Measurements from ENCODE around the gene NPAS3.

NPAS3 gene

GRCh38 chr14:33480071-33480886, 541.6 kb downstream of the NPAS3 start:
- Histone ChIP-seq H3K9ac (ENCODE audit: low read depth, low read length) (no peak overlapping the region), H4K20me1 (ENCODE audit: insufficient read depth, low read length) (no peaks in the 10 kb centered on the region), H3K27ac (ENCODE audit: low read length) (no peak overlapping the region), H3K27me3 (ENCODE audit: insufficient read depth, low read length, poor library complexity) (peaks cover 35% of the 10 kb centered on the region), H3K4me3 (ENCODE audit: low read depth in 1 of 2, low read length in 2 of 2) (no peak overlapping the region), H3K36me3 (ENCODE audit: insufficient read depth, low read length) (no peaks in the 10 kb centered on the region), H3K79me2 (ENCODE audit: insufficient read depth, low read length) (no peaks in the 10 kb centered on the region), H3K4me2 (ENCODE audit: insufficient read depth, low read length) (no peak overlapping the region), H3K9me3 (ENCODE audit: insufficient read depth, low read length, severe bottlenecking) (no peaks in the 10 kb centered on the region), H3K4me1 (ENCODE audit: insufficient read depth, low read length) (no peaks in the 10 kb centered on the region), H2AFZ (ENCODE audit: low read depth, low read length) (no peak overlapping the region)
- TF ChIP-seq CTCF (IDR thresholded peaks at IDR 0.05; ENCODE audit: borderline replicate concordance, extremely low read depth, low read length, poor library complexity, severe bottlenecking) = no peak
- TF ChIP-seq EZH2 (IDR thresholded peaks at IDR 0.05; ENCODE audit: borderline replicate concordance, low read depth, low read length, severe bottlenecking) = no peak
- no peak for ATAC-seq (ENCODE audit: insufficient read depth, low read depth)
- no peak for DNase-seq

DNA sequence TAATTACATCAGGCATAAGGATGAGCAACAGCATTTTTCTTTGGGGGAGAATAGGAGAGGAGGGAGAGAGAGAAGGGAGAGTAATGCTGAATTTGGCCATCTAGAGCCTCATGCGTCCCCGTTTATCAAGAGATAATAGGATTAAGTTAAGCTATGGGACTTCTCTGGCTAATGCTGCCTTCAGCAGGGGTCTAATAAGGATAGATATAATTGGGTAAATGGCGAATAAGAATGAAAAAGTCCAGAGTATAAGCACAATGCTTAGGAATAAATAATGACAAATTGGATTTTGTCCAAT, 542.2 kb downstream of the NPAS3 start:
- ATAC-seq (ENCODE audit: insufficient read depth, low read depth) = no peak

GRCh38 chr14:33483110-33483509, 544.4 kb downstream of the NPAS3 start:
- H3K9ac ChIP-seq (ENCODE audit: low read depth, low read length) = no peak overlapping the region
- H4K20me1 ChIP-seq (ENCODE audit: insufficient read depth, low read length) = no peaks in the 10 kb centered on the region
- H3K4me1 ChIP-seq (ENCODE audit: insufficient read depth, low read length) = no peaks in the 10 kb centered on the region
- no peaks in the 10 kb centered on the region for H3K9me3 ChIP-seq (ENCODE audit: insufficient read depth, low read length, severe bottlenecking)
- no peak overlapping the region for H3K4me3 ChIP-seq (ENCODE audit: low read depth in 1 of 2, low read length in 2 of 2)
- no peak overlapping the region for H3K4me2 ChIP-seq (ENCODE audit: insufficient read depth, low read length)
- H3K79me2 ChIP-seq (ENCODE audit: insufficient read depth, low read length) = no peaks in the 10 kb centered on the region
- H3K27me3 ChIP-seq (ENCODE audit: insufficient read depth, low read length, poor library complexity) = peaks cover 35% of the 10 kb centered on the region
- no peak overlapping the region for H2AFZ ChIP-seq (ENCODE audit: low read depth, low read length)
- no peaks in the 10 kb centered on the region for H3K36me3 ChIP-seq (ENCODE audit: insufficient read depth, low read length)
- no peak for ATAC-seq (ENCODE audit: insufficient read depth, low read depth)
- H3K27ac ChIP-seq (ENCODE audit: low read length) = no peak overlapping the region
- DNase-seq = no peak
- TF ChIP-seq EZH2 (IDR thresholded peaks at IDR 0.05; ENCODE audit: borderline replicate concordance, low read depth, low read length, severe bottlenecking) (no peak), CTCF (IDR thresholded peaks at IDR 0.05; ENCODE audit: borderline replicate concordance, extremely low read depth, low read length, poor library complexity, severe bottlenecking) (no peak)

More for the DNA sequence above, 542.2 kb downstream of the NPAS3 start:
- Histone ChIP-seq H3K4me2 (ENCODE audit: insufficient read depth, low read length) (no peak overlapping the region), H3K27me3 (ENCODE audit: insufficient read depth, low read length, poor library complexity) (peaks cover 35% of the 10 kb centered on the region), H3K79me2 (ENCODE audit: insufficient read depth, low read length) (no peaks in the 10 kb centered on the region), H2AFZ (ENCODE audit: low read depth, low read length) (no peak overlapping the region), H3K9me3 (ENCODE audit: insufficient read depth, low read length, severe bottlenecking) (no peaks in the 10 kb centered on the region), H4K20me1 (ENCODE audit: insufficient read depth, low read length) (no peaks in the 10 kb centered on the region), H3K9ac (ENCODE audit: low read depth, low read length) (no peak overlapping the region), H3K27ac (ENCODE audit: low read length) (no peak overlapping the region), H3K4me3 (ENCODE audit: low read depth in 1 of 2, low read length in 2 of 2) (no peak overlapping the region), H3K4me1 (ENCODE audit: insufficient read depth, low read length) (no peaks in the 10 kb centered on the region), H3K36me3 (ENCODE audit: insufficient read depth, low read length) (no peaks in the 10 kb centered on the region)
- no peak for DNase-seq
- TF ChIP-seq EZH2 (IDR thresholded peaks at IDR 0.05; ENCODE audit: borderline replicate concordance, low read depth, low read length, severe bottlenecking) (no peak), CTCF (IDR thresholded peaks at IDR 0.05; ENCODE audit: borderline replicate concordance, extremely low read depth, low read length, poor library complexity, severe bottlenecking) (no peak)

Data from DND-41 (cell line).